Aortic smooth muscle cell (primary cell): ENCODE measurements around the gene RAB5A. TPM values are rescaled to one million over a fixed set of nuclear protein-coding genes. Genes with fewer than 3 reads are reported as not detected.

Experiments
- total RNA-seq: library from RNA; depleted of rRNA; stranded (reverse); fragments of >200 nt; gene quantifications from 2 replicates; pipeline ENCODE4 v1.2.3, GENCODE V29; 2014

The RAB5A gene
- total RNA-seq, result 65.3 and 77.2 TPM in 2 replicates

GRCh38 chr3:19946832-19947548, at the start of gene RAB5A:
Gene RAB5A (plus strand): TSS chr3:19947097. CDS start chr3:19950899, 3,802 bp downstream.

DNA sequence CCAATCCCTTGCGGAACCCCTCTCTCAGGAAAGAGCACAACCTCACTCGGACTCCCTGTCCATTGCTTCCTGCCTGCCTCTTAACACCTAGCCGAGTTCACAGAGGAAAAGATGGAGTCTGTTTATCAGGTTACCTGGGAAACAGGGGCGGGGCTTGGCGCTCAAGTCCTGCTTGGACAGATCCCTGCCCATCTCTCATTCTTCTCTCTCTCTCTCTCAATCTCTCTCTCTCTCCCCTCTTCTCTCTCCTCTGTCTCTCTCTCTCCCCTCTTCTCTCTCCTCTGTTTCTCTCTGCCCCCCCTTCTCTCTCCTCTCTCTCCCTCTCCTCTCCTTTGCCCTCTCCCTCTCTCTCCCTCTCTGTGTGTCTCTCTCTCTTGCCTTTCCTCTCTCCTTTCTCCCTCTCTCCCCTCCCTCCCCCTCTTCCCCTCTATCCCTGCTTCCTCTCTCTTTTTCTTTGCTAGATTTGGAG, 12.8 kb upstream of the RAB5A start, which contains the start of gene EFHB:
Gene EFHB (minus strand): TSS at position 120 of the 469 bp plus-strand sequence. CDS start 199 bp downstream, outside the sequence.

DNA sequence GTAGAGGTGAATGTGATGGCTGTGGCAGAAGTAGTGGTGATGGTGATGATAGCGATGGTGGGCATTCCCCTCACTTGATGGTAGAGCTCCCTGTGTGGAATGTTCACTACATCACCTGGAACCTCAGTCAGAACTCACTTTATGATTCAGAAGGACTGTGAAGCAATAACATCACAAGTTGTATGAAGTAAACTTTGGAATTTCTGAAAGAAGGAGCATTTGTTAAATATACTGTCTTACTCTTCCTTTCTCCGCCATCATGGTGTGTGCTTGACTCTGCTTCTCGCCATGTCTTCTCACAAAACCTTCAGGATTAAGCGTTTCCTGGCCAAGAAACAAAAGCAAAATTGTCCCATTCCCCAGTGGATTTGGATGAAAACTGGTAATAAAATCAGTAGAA, 65.3 kb downstream of the RAB5A start, which contains the start of gene PP2D1:
Gene PP2D1 (minus strand): TSS at position 101 of the 400 bp plus-strand sequence. CDS start 192 bp downstream, outside the sequence.

Other genes with a start within 250 kb of the RAB5A start
- 0.13 and 0.68 TPM in 2 replicates for gene EFHB, start 12.9 kb upstream of the RAB5A start, total RNA-seq
- gene PP2D1, start 65.2 kb downstream of the RAB5A start, total RNA-seq, result not detected in 2 replicates
- gene KAT2B, start 93.3 kb downstream of the RAB5A start, total RNA-seq, result 15.2 and 16.2 TPM in 2 replicates
- gene SGO1, start 239.1 kb downstream of the RAB5A start, total RNA-seq, result 3.5 and 4.6 TPM in 2 replicates